ENCODE results near the gene ACACB. TPM values are rescaled to one million over a fixed set of nuclear protein-coding genes. Genes with fewer than 3 reads are reported as not detected.
A peak's percentile ranks its signal among the peaks of the same experiment; 100 is the strongest.

ACACB gene
- total RNA-seq, 4 donors from 2014 or later = 402 to 560 (median 525) TPM

DNA sequence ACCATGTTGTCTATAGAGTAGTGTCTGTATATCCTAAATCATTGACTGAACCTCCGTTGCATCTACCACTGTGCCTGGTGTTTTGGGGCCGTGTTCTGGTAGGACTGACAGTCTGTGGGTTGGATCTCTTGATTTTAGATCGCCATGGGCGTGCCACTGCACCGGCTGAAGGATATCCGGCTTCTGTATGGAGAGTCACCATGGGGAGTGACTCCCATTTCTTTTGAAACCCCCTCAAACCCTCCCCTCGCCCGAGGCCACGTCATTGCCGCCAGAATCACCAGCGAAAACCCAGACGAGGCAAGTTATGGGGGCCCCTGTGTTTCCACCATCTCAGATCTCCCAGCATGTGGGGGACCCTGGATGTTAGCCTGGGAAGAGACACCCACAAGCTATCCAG, 69.1 kb downstream of the ACACB start:
- WGBS, 2 donors = 96% methylated on average over 12 of the region's 12 CpGs
- Histone ChIP-seq H3K36me3 (peaks cover 5 to 100% (median 21%) of the 10 kb centered on the region in 3 donors), H3K27ac (no peak overlapping the region), H3K4me1 (no peaks in the 10 kb centered on the region), H3K9me3 (no peaks in the 10 kb centered on the region), H3K27me3 (no peaks in the 10 kb centered on the region), H3K4me3 (no peak overlapping the region)
- DNase-seq (ENCODE audit: low spot score in 2 of 2) = no peak
- TF ChIP-seq, protein P1, sequence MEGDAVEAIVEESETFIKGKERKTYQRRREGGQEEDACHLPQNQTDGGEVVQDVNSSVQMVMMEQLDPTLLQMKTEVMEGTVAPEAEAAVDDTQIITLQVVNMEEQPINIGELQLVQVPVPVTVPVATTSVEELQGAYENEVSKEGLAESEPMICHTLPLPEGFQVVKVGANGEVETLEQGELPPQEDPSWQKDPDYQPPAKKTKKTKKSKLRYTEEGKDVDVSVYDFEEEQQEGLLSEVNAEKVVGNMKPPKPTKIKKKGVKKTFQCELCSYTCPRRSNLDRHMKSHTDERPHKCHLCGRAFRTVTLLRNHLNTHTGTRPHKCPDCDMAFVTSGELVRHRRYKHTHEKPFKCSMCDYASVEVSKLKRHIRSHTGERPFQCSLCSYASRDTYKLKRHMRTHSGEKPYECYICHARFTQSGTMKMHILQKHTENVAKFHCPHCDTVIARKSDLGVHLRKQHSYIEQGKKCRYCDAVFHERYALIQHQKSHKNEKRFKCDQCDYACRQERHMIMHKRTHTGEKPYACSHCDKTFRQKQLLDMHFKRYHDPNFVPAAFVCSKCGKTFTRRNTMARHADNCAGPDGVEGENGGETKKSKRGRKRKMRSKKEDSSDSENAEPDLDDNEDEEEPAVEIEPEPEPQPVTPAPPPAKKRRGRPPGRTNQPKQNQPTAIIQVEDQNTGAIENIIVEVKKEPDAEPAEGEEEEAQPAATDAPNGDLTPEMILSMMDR (IDR thresholded peaks at IDR 0.05) = no peak
- TF ChIP-seq EP300 (IDR thresholded peaks at IDR 0.05) (no peak), POLR2A (IDR thresholded peaks at IDR 0.05) (no peak)

DNA sequence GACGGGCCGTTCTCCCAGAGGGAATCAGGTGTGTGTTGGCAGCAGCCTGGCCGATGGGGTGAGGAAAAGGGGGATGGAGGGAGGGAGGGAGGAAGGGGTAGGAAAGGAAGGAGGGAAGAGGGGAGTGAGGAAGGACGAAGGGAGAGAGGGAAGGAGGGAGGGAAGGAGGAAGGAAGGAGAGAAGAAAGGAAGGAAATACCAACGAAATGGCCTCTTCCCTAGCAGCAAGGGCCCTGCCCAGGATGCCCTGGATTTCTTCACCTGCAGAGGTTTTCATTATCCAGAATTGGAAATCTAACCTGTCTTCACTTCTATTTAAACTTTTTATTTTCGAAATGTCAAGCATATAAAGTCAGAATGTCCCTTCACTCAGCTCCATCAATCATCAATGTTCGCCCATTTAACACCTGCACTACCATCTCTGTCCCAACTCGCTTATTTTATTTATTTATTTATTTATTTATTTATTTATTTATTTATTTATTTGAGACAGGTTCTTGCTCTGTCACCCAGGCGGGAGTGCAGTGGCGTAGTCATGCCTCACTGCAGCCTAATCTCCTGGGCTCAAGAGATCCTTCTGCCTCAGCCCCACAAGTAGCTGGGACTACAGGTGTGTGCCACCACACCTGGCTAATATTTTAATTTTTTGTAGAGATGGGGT, 70.7 kb downstream of the ACACB start:
- Histone ChIP-seq H3K9me3 (no peaks in the 10 kb centered on the region), H3K4me1 (no peaks in the 10 kb centered on the region), H3K4me3 (no peak overlapping the region), H3K27ac (no peak overlapping the region), H3K27me3 (no peaks in the 10 kb centered on the region), H3K36me3 (peaks cover 5 to 99% (median 30%) of the 10 kb centered on the region in 3 donors)
- TF ChIP-seq POLR2A (IDR thresholded peaks at IDR 0.05) (no peak), EP300 (IDR thresholded peaks at IDR 0.05) (no peak)
- TF ChIP-seq, protein P1 (IDR thresholded peaks at IDR 0.05) = no peak
- 88 to 90% methylated on average over 10 of the region's 10 CpGs for WGBS, 2 donors
- DNase-seq (ENCODE audit: low spot score in 2 of 2) = no peak

DNA sequence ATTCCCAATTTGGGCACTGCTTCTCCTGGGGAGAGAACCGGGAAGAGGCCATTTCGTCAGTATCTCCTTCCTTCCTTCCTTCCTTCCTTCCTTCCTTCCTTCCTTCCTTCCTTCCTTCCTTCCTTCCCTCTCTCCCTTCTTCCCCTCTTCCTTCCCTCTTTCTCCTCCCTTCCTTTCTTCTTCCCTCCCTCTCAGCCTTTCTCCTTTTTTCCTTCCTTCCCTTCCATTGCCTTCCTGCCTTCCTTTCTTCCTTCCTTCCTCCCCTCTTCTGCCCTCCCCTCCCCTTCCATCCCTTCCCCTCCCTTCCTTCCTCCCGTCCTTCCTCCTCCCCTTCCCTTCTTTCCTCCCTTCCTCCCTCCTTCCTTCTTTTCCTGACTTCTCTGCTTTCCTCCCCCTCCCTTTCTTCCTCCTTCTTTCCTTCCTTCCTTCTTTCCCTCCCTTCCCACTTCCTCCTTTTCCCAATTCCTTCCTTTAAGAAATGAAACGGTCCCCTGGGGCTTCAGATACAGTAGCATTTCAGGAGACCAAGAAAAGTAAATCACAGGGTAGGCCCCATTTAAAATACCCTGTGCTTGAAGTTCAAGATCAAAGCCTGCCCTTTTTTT, 71.8 kb downstream of the ACACB start:
- Histone ChIP-seq H3K27me3 (no peaks in the 10 kb centered on the region), H3K9me3 (no peaks in the 10 kb centered on the region), H3K27ac (no peak overlapping the region), H3K36me3 (peaks cover 5 to 99% (median 30%) of the 10 kb centered on the region in 3 donors), H3K4me1 (no peaks in the 10 kb centered on the region), H3K4me3 (no peak overlapping the region)
- WGBS, 2 donors = 71 to 77% methylated on average over 4 of the region's 4 CpGs
- no peak for DNase-seq (ENCODE audit: low spot score in 2 of 2)
- TF ChIP-seq POLR2A (IDR thresholded peaks at IDR 0.05) = no peak
- TF ChIP-seq, protein P1 (IDR thresholded peaks at IDR 0.05) = no peak
- no peak for TF ChIP-seq EP300 (IDR thresholded peaks at IDR 0.05)

DNA sequence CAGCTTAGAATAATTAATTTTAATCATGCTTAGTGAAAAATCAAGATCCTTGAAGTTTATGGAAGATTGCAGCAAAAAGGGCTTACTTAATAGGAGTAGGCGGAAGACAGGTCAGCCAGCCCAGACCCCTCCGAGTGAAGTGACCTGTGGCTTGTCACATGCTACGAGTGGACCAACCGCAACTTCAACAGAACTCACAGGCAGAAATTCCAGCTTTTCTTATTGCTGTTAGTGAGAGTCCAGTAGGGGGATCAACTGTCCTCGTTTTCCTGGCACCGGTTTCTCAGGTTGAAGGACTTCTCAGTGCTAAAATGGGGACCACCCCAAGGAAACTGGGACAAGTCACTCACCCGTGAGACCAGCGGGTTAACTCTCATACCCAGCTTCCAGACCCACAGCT, 72.9 kb downstream of the ACACB start:
- no peak overlapping the region for H3K27ac ChIP-seq
- H3K9me3 ChIP-seq = no peaks in the 10 kb centered on the region
- TF ChIP-seq EP300 (IDR thresholded peaks at IDR 0.05) (no peak), POLR2A (IDR thresholded peaks at IDR 0.05) (no peak)
- TF ChIP-seq, protein P1 (IDR thresholded peaks at IDR 0.05) = no peak
- 87 to 91% methylated on average over 8 of the region's 8 CpGs for WGBS, 2 donors
- peaks cover 10 to 99% (median 30%) of the 10 kb centered on the region in 3 donors for H3K36me3 ChIP-seq
- H3K4me3 ChIP-seq = no peak overlapping the region
- DNase-seq (ENCODE audit: low spot score in 2 of 2) = no peak
- H3K27me3 ChIP-seq = no peaks in the 10 kb centered on the region
- H3K4me1 ChIP-seq = no peaks in the 10 kb centered on the region

DNA sequence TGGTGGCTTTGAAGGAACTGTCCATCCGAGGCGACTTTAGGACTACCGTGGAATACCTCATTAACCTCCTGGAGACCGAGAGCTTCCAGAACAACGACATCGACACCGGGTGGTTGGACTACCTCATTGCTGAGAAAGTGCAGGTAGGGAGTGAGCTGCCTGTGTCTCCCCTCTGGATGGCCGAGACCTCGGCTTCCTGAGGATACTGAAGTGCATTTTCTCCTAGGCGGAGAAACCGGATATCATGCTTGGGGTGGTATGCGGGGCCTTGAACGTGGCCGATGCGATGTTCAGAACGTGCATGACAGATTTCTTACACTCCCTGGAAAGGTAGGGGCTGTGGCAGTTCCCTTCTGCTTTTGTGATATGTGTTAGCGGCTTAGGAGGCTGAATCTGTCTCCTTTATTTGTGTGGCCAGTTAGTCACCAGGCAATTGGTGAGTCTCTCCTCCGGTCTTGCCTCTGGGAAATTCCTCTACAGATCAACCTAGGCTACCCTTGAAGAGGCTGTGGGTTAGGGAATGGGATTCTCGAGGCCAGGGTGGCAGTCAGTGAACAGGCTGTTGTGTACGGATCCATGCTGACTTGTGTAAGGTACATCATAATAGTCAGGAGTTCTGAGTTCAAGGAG, 75.3 kb downstream of the ACACB start:
- Histone ChIP-seq H3K36me3 (peaks cover 6 to 99% (median 21%) of the 10 kb centered on the region in 3 donors), H3K9me3 (peaks cover 0 to 3% (median 0%) of the 10 kb centered on the region in 4 donors), H3K4me3 (no peak overlapping the region), H3K27ac (peak overlapping the region in 1 of 4 donors; percentile 5), H3K4me1 (no peaks in the 10 kb centered on the region), H3K27me3 (no peaks in the 10 kb centered on the region)
- 83 to 86% methylated on average over 20 of the region's 20 CpGs for WGBS, 2 donors
- TF ChIP-seq EP300 (IDR thresholded peaks at IDR 0.05) = no peak
- TF ChIP-seq, protein P1 (IDR thresholded peaks at IDR 0.05) = no peak
- TF ChIP-seq POLR2A (IDR thresholded peaks at IDR 0.05) = no peak
- no peak for DNase-seq (ENCODE audit: low spot score in 2 of 2)

Measured in tibial nerve (tissue), 4 donors.